ENCODE measurements around the gene POU2AF2.
A peak's percentile ranks its signal among the peaks of the same experiment; 100 is the strongest.
"Not testable (repeated sequence)": the region's sequence is repeated elsewhere in the genome, so short reads cannot be mapped to it uniquely, and the experiment has no call there.

The POU2AF2 gene

GRCh38 chr11:111310723-111311122, 65.2 kb downstream of the POU2AF2 start:
- no peaks in the 10 kb centered on the region for H3K27me3 ChIP-seq

GRCh38 chr11:111312076-111312475, 66.6 kb downstream of the POU2AF2 start:
- Histone ChIP-seq H4K20me1 (no peaks in the 10 kb centered on the region), H3K4me3 (no peak overlapping the region), H3K9ac (no peak overlapping the region), H3K9me3 (peaks cover 8% of the 10 kb centered on the region; the same call in 1 of the 2 replicates), H3K4me2 (no peak overlapping the region), H3K27ac (no peak overlapping the region), H3K36me3 (no peaks in the 10 kb centered on the region; the same call in 1 of the 2 replicates), H3K27me3 (no peaks in the 10 kb centered on the region), H3K4me1 (peaks cover 12% of the 10 kb centered on the region)
- TF ChIP-seq Cebpa-rat (IDR thresholded peaks at IDR 0.05) = no peak

More at GRCh38 chr11:111310723-111311122, 65.2 kb downstream of the POU2AF2 start:
- Histone ChIP-seq H3K9me3 (peaks cover 5% of the 10 kb centered on the region; the same call in 1 of the 2 replicates), H4K20me1 (no peaks in the 10 kb centered on the region), H3K4me3 (no peak overlapping the region), H3K27ac (no peak overlapping the region), H3K4me2 (peak overlapping the region; percentile 36), H3K4me1 (peaks cover 12% of the 10 kb centered on the region), H3K36me3 (no peaks in the 10 kb centered on the region; the same call in 1 of the 2 replicates), H3K9ac (no peak overlapping the region)
- no peak for TF ChIP-seq Cebpa-rat (IDR thresholded peaks at IDR 0.05)

GRCh38 chr11:111319296-111319695, 73.8 kb downstream of the POU2AF2 start:
- Histone ChIP-seq H3K27me3 (no peaks in the 10 kb centered on the region), H3K36me3 (no peaks in the 10 kb centered on the region), H4K20me1 (no peaks in the 10 kb centered on the region), H3K4me1 (no peaks in the 10 kb centered on the region), H3K4me3 (no peak overlapping the region), H3K27ac (no peak overlapping the region), H3K9me3 (0 out of 2 replicates have a peak, but pooled peaks cover 3% of the 10 kb centered on the region), H3K4me2 (no peak overlapping the region), H3K9ac (no peak overlapping the region)
- no peak for TF ChIP-seq Cebpa-rat (IDR thresholded peaks at IDR 0.05)

- H4K20me1 ChIP-seq, H3K9me3 ChIP-seq, H3K9ac ChIP-seq, H3K4me2 ChIP-seq, H3K4me1 ChIP-seq, H3K27me3 ChIP-seq, H3K4me3 ChIP-seq, H3K36me3 ChIP-seq, H3K27ac ChIP-seq: not testable (repeated sequence)
These were observed 74.7 kb downstream of the POU2AF2 start for GRCh38 chr11:111320199-111320598.

- Histone ChIP-seq H3K36me3 (no peaks in the 10 kb centered on the region), H3K9me3 (0 out of 2 replicates have a peak, but pooled peaks cover 3% of the 10 kb centered on the region), H3K9ac (no peak overlapping the region), H3K4me2 (no peak overlapping the region), H3K4me1 (no peaks in the 10 kb centered on the region), H3K27me3 (no peaks in the 10 kb centered on the region), H4K20me1 (no peaks in the 10 kb centered on the region), H3K4me3 (no peak overlapping the region), H3K27ac (no peak overlapping the region)
- TF ChIP-seq Cebpa-rat (IDR thresholded peaks at IDR 0.05) = no peak
These were observed 75.4 kb downstream of the POU2AF2 start for GRCh38 chr11:111320728-111321568.

- no peak overlapping the region for H3K4me2 ChIP-seq
- H3K4me1 ChIP-seq = no peaks in the 10 kb centered on the region
- H3K36me3 ChIP-seq = no peaks in the 10 kb centered on the region
- no peaks in the 10 kb centered on the region for H4K20me1 ChIP-seq
- no peak overlapping the region for H3K27ac ChIP-seq
- H3K4me3 ChIP-seq = no peak overlapping the region
- no peaks in the 10 kb centered on the region for H3K27me3 ChIP-seq
- H3K9ac ChIP-seq = no peak overlapping the region
- TF ChIP-seq Cebpa-rat (IDR thresholded peaks at IDR 0.05) = no peak
- H3K9me3 ChIP-seq = no peaks in the 10 kb centered on the region
These were observed 77.0 kb downstream of the POU2AF2 start for GRCh38 chr11:111322534-111322933.

GRCh38 chr11:111324277-111324720, 78.8 kb downstream of the POU2AF2 start:
- no peak overlapping the region for H3K4me2 ChIP-seq
- no peaks in the 10 kb centered on the region for H3K27me3 ChIP-seq
- no peaks in the 10 kb centered on the region for H3K36me3 ChIP-seq
- H3K9me3 ChIP-seq = no peaks in the 10 kb centered on the region
- no peak overlapping the region for H3K27ac ChIP-seq
- peaks cover 7% of the 10 kb centered on the region; the same call in 1 of the 2 replicates for H3K4me1 ChIP-seq
- no peaks in the 10 kb centered on the region for H4K20me1 ChIP-seq
- no peak overlapping the region for H3K4me3 ChIP-seq
- no peak for TF ChIP-seq Cebpa-rat (IDR thresholded peaks at IDR 0.05)
- no peak overlapping the region for H3K9ac ChIP-seq

GRCh38 chr11:111325259-111325658, 79.7 kb downstream of the POU2AF2 start:
- Histone ChIP-seq H4K20me1 (no peaks in the 10 kb centered on the region), H3K9me3 (no peaks in the 10 kb centered on the region), H3K27ac (no peak overlapping the region), H3K27me3 (no peaks in the 10 kb centered on the region), H3K4me2 (no peak overlapping the region), H3K36me3 (no peaks in the 10 kb centered on the region), H3K9ac (no peak overlapping the region), H3K4me3 (no peak overlapping the region), H3K4me1 (peaks cover 17% of the 10 kb centered on the region)
- no peak for TF ChIP-seq Cebpa-rat (IDR thresholded peaks at IDR 0.05)

- H3K4me1 ChIP-seq = peaks cover 20% of the 10 kb centered on the region
- H3K9me3 ChIP-seq = no peaks in the 10 kb centered on the region
- H3K4me3 ChIP-seq = no peak overlapping the region
- H3K4me2 ChIP-seq = no peak overlapping the region
- H4K20me1 ChIP-seq = no peaks in the 10 kb centered on the region
- no peaks in the 10 kb centered on the region; the same call in 1 of the 2 replicates for H3K36me3 ChIP-seq
- H3K27ac ChIP-seq = no peak overlapping the region
- no peak overlapping the region for H3K9ac ChIP-seq
- TF ChIP-seq Cebpa-rat (IDR thresholded peaks at IDR 0.05) = no peak
- no peaks in the 10 kb centered on the region for H3K27me3 ChIP-seq
These were observed 81.3 kb downstream of the POU2AF2 start for GRCh38 chr11:111326824-111327223.

- TF ChIP-seq Cebpa-rat (IDR thresholded peaks at IDR 0.05) = no peak
- no peak overlapping the region for H3K27ac ChIP-seq
- H3K4me3 ChIP-seq = no peak overlapping the region
- no peaks in the 10 kb centered on the region for H3K27me3 ChIP-seq
- H4K20me1 ChIP-seq = no peaks in the 10 kb centered on the region
- H3K36me3 ChIP-seq = no peaks in the 10 kb centered on the region; the same call in 1 of the 2 replicates
- H3K4me2 ChIP-seq = no peak overlapping the region
- H3K4me1 ChIP-seq = peaks cover 20% of the 10 kb centered on the region
- no peak overlapping the region for H3K9ac ChIP-seq
- no peaks in the 10 kb centered on the region for H3K9me3 ChIP-seq
These were observed 82.5 kb downstream of the POU2AF2 start for GRCh38 chr11:111327908-111328624.

All from BLaER1 (cell line).